Measurements from ENCODE around the gene FCHO1.
A peak's percentile ranks its signal among the peaks of the same experiment; 100 is the strongest.

FCHO1 gene, protein sequence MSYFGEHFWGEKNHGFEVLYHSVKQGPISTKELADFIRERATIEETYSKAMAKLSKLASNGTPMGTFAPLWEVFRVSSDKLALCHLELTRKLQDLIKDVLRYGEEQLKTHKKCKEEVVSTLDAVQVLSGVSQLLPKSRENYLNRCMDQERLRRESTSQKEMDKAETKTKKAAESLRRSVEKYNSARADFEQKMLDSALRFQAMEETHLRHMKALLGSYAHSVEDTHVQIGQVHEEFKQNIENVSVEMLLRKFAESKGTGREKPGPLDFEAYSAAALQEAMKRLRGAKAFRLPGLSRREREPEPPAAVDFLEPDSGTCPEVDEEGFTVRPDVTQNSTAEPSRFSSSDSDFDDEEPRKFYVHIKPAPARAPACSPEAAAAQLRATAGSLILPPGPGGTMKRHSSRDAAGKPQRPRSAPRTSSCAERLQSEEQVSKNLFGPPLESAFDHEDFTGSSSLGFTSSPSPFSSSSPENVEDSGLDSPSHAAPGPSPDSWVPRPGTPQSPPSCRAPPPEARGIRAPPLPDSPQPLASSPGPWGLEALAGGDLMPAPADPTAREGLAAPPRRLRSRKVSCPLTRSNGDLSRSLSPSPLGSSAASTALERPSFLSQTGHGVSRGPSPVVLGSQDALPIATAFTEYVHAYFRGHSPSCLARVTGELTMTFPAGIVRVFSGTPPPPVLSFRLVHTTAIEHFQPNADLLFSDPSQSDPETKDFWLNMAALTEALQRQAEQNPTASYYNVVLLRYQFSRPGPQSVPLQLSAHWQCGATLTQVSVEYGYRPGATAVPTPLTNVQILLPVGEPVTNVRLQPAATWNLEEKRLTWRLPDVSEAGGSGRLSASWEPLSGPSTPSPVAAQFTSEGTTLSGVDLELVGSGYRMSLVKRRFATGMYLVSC

DNA sequence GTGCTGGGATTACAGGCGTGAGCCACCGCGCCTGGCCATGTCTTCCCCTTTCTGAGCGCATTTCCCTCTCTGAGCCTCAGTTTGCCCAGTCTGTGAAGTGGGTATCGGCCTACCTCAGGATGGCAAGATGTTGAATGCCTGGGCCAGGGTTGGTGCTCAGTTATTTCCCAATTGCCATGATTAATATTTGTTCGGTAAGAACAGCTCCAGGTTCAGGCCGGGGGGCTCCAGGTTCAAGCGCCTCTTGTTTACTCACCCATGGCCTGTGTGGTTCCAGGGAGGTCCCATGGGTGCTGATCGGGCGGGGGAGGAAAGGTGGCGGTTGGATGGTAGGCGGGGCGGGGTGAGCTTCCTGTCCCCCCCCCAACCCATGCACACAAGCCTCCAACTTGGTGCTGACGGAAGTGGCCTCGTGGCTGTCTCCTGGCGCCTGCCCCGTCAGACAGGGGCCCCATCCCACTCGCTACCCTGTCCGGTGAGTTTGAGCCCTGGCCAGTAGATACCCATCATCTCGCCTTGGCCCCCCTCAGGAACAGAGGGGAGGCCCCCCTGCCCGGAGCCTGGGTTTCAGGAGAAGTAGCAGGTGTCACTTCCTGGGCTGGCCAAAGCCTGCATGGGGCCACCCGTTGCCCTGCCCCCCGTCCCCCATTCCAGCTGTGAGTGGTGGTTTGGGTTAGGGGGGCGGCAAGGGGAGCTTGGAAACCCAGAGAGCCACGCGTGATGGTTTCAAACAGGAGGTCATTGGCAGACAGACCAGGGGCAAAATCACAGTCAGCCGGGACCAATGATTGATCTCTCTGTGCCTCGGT lies at the start of gene FCHO1:
Gene FCHO1 (plus strand): TSS at position 375 of the 809 bp plus-strand sequence. CDS start 3,688 bp downstream, outside the sequence.
- Histone ChIP-seq H3K4me1 (ENCODE audit: control insufficient read depth, low read depth, low read length) (peaks cover 7% of the 10 kb centered on the region), H3K9me3 (ENCODE audit: control insufficient read depth, low read depth, low read length) (no peaks in the 10 kb centered on the region), H3K36me3 (ENCODE audit: control insufficient read depth, low read depth, low read length) (no peaks in the 10 kb centered on the region), H3K27me3 (ENCODE audit: control insufficient read depth, insufficient read depth, low read length) (no peaks in the 10 kb centered on the region), H3K9ac (ENCODE audit: low read length) (no peak within 1 kb of the TSS), H3K4me3 (ENCODE audit: low read length) (no peak within 1 kb of the TSS), H3K27ac (ENCODE audit: low read length) (no peak within 1 kb of the TSS)

DNA sequence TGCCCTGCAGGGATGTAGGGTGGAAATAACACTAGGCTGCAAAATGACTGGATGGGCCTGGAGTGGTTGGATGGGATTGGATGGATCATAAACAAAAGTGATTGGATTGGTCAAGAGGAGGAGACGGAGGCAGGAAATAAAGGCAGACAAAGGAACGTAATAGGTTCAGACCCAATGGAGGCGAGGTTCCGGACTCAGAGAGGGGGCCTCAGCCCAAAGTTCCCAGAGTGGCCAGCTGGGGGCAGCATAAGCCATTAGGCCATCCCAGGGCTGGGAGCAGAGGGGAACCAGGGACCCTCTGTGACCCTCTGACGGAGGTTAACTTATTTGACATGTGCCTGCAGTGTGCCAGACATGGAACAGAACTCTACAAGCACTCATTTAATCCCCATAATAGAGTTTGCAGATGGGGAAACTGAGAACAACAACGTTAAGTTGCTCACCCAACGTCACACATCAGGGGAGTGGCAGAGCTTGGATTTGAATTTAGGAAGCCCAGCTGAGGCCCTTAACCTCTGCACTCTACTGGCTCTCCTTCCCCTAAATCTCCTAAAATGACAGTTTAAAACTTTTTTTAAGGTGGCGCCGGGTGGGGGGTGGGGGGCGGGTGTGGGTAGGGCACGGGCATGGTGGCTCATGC lies 47.3 kb upstream of the FCHO1 start:
- H3K36me3 ChIP-seq (ENCODE audit: control insufficient read depth, low read depth, low read length) = no peaks in the 10 kb centered on the region
- H3K4me3 ChIP-seq (ENCODE audit: low read length) = no peak overlapping the region
- H3K27me3 ChIP-seq (ENCODE audit: control insufficient read depth, insufficient read depth, low read length) = peaks cover 4% of the 10 kb centered on the region
- H3K27ac ChIP-seq (ENCODE audit: low read length) = no peak overlapping the region
- H3K4me1 ChIP-seq (ENCODE audit: control insufficient read depth, low read depth, low read length) = no peaks in the 10 kb centered on the region
- H3K9ac ChIP-seq (ENCODE audit: low read length) = no peak overlapping the region
- no peaks in the 10 kb centered on the region for H3K9me3 ChIP-seq (ENCODE audit: control insufficient read depth, low read depth, low read length)

DNA sequence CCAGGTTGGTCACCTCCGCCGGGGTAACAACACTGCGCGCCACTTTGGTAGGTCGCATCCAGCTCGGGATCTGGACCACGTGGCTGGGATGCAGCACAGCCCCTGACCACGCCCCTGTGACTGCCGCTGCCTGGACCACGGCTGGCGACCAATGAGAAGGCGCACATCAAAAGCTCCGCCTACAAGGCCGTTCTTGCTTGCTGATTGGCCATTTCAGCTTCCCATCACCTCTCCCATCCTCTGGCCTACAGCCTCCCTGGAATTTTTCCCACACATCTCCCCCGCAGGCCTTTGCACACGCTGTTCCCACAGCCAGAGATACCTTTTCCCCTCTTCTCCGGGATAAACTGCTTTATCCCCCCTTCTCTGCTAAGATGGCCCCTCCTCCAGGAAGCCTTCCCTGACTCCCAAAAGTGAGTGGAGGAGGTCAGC lies 44.5 kb upstream of the FCHO1 start:
- peaks cover 4% of the 10 kb centered on the region for H3K27me3 ChIP-seq (ENCODE audit: control insufficient read depth, insufficient read depth, low read length)
- no peaks in the 10 kb centered on the region for H3K9me3 ChIP-seq (ENCODE audit: control insufficient read depth, low read depth, low read length)
- H3K36me3 ChIP-seq (ENCODE audit: control insufficient read depth, low read depth, low read length) = no peaks in the 10 kb centered on the region
- H3K4me3 ChIP-seq (ENCODE audit: low read length) = peak overlapping the region; percentile 36
- H3K4me1 ChIP-seq (ENCODE audit: control insufficient read depth, low read depth, low read length) = no peaks in the 10 kb centered on the region
- H3K27ac ChIP-seq (ENCODE audit: low read length) = no peak overlapping the region
- peak overlapping the region; percentile 9 for H3K9ac ChIP-seq (ENCODE audit: low read length)

DNA sequence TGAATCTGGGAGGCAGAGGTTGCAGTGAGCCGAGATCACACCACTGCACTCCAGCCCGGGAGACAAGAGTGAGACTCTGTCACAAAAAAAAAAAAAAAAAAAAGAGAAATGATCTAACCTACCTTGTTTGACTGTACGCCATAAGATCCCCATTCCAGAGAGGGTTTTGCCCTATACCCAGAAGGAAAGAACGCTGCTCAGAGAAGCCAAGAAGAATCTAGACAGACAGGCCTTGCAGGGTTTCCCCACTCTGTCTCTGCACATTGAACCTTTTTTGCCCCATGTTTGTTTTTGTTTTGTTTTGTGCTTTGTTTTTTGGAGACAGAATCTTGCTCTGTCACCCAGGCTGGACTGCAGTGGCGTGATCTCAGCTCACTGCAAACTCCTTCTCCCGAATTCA lies 39.4 kb upstream of the FCHO1 start:
- Histone ChIP-seq H3K4me1 (ENCODE audit: control insufficient read depth, low read depth, low read length) (no peaks in the 10 kb centered on the region), H3K36me3 (ENCODE audit: control insufficient read depth, low read depth, low read length) (no peaks in the 10 kb centered on the region), H3K9ac (ENCODE audit: low read length) (no peak overlapping the region), H3K27ac (ENCODE audit: low read length) (no peak overlapping the region), H3K4me3 (ENCODE audit: low read length) (no peak overlapping the region), H3K27me3 (ENCODE audit: control insufficient read depth, insufficient read depth, low read length) (no peaks in the 10 kb centered on the region), H3K9me3 (ENCODE audit: control insufficient read depth, low read depth, low read length) (no peaks in the 10 kb centered on the region)

DNA sequence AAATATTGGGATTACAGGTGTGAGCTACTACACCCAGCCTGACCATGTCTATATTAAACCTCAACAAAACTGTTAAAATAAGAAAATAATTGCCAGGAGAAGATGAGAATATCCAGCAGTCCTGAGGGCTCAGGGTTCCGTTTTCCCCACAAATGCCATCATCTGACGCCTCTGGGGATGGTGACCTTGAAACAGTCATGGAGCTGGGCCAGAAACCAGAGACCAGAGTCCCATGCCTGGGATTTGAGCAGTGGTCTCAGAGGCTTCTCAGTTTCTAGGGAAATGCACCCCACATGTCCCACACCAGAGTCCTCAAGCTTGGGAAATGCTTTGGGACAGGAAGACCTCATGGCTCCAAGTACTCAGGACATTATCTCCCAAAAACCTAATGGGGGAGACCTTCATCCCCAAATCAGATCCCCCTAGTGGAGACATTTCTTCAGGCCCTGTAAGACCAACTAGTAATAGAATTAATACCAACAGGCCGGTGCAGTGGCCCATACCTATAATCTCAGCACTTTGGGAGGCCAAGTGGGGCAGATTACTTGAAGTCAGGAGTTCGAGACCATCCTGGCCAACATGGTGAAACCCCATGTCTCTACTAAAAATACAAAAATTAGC lies 34.9 kb upstream of the FCHO1 start:
- H3K9ac ChIP-seq (ENCODE audit: low read length) = no peak overlapping the region
- H3K9me3 ChIP-seq (ENCODE audit: control insufficient read depth, low read depth, low read length) = no peaks in the 10 kb centered on the region
- H3K4me1 ChIP-seq (ENCODE audit: control insufficient read depth, low read depth, low read length) = peaks cover 10% of the 10 kb centered on the region
- H3K36me3 ChIP-seq (ENCODE audit: control insufficient read depth, low read depth, low read length) = no peaks in the 10 kb centered on the region
- no peak overlapping the region for H3K4me3 ChIP-seq (ENCODE audit: low read length)
- H3K27me3 ChIP-seq (ENCODE audit: control insufficient read depth, insufficient read depth, low read length) = no peaks in the 10 kb centered on the region
- H3K27ac ChIP-seq (ENCODE audit: low read length) = no peak overlapping the region

DNA sequence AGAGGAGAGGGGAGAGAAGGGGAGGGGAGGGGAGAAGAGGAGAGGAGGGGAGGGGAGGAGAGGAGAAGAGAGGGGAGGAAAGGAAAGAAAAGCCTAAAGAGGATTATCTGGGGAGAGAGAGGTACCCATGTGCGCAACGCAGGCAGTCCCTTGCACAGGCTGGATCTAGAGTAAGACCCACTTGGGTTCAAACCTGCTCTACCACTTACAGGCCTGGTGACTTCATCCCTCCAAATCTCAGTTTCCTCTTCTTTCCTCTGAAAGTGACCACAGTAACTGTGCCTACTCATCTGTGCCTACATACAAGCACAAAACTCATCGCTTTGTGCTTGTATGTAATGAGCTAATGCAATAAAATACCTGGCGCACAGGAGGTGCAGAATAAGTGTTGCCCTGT lies 32.7 kb upstream of the FCHO1 start:
- no peaks in the 10 kb centered on the region for H3K9me3 ChIP-seq (ENCODE audit: control insufficient read depth, low read depth, low read length)
- no peaks in the 10 kb centered on the region for H3K27me3 ChIP-seq (ENCODE audit: control insufficient read depth, insufficient read depth, low read length)
- H3K4me3 ChIP-seq (ENCODE audit: low read length) = peak overlapping the region; percentile 74
- no peaks in the 10 kb centered on the region for H3K36me3 ChIP-seq (ENCODE audit: control insufficient read depth, low read depth, low read length)
- H3K9ac ChIP-seq (ENCODE audit: low read length) = peak overlapping the region; percentile 55
- peaks cover 10% of the 10 kb centered on the region for H3K4me1 ChIP-seq (ENCODE audit: control insufficient read depth, low read depth, low read length)
- no peak overlapping the region for H3K27ac ChIP-seq (ENCODE audit: low read length)

DNA sequence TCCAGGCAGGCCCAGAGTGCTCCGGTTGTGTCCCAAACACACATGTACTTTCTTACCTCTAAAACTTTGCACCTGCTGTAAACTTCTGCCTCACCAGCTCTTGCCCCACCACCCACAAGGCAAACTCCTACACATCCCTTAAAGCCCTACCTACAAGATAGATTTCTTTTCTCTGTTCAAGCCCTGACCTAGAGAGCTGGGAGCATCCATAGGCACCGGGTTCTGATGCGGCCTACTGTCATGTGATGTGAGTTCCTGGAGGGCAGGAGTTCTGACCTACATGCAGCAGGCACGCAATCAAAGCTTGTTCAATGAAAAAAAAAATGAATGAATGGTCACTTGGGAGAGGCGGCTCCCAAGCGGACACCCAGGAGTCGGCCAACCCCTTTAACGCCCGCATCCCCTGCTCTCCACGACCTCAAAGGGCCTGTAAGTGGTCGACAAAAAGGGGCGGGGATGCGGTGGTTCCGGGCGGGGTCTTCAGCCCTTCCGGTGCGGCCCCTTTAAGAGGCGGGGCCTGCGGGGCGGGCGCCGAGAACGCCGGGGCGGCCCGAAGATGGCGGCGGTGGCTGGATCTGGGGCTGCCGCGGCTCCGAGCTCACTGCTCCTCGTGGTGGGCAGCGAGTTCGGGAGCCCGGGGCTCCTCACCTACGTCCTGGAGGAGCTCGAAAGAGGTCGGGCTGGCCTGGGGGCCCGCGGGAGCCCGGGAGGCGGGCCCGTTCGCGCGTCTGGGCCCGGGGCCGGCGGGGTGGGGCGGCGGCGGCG lies 32.1 kb upstream of the FCHO1 start, which contains the start of gene MAP1S:
Gene MAP1S (plus strand): TSS at position 534 of the 765 bp plus-strand sequence. CDS start 23 bp downstream, at position 557.
- Histone ChIP-seq H3K9ac (ENCODE audit: low read length) (peak within 1 kb of the TSS; percentile 66), H3K4me3 (ENCODE audit: low read length) (peak within 1 kb of the TSS; percentile 74), H3K4me1 (ENCODE audit: control insufficient read depth, low read depth, low read length) (peaks cover 10% of the 10 kb centered on the region), H3K36me3 (ENCODE audit: control insufficient read depth, low read depth, low read length) (peaks cover 4% of the 10 kb centered on the region), H3K27ac (ENCODE audit: low read length) (no peak within 1 kb of the TSS), H3K27me3 (ENCODE audit: control insufficient read depth, insufficient read depth, low read length) (no peaks in the 10 kb centered on the region), H3K9me3 (ENCODE audit: control insufficient read depth, low read depth, low read length) (no peaks in the 10 kb centered on the region)

DNA sequence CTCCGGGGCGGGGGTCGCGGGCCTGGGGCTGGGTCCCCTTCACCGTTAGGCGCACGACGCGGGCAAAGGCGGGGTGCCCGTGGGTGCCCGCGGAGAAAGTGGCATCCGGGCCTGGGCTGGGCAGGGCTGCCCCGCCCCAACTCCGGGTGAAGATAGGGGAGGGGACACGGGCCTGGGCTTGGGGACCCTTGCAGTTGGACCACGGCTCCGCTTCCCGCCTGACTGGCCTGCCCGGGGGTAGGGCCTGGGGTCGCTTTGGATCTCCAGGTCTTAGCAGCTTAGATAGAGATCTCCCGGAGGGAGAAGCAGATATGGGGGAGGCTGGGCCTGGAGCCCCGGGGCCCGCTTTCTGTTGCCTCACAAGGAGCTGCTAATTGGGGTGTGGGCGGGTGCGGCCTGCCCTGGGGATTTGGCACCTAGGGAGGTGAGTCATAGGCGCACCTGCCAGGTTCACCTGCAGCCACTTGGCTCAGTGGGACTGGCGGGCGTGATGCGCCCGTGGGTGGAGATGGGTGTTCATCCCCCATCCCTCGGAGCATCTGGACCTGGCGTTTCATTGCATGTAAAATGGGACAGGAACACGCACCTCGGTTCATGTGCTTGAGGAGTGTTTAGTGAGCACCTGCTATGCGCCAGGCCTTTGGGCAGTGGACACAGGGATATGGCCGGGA lies 31.4 kb upstream of the FCHO1 start:
- Histone ChIP-seq H3K27me3 (ENCODE audit: control insufficient read depth, insufficient read depth, low read length) (no peaks in the 10 kb centered on the region), H3K9me3 (ENCODE audit: control insufficient read depth, low read depth, low read length) (no peaks in the 10 kb centered on the region), H3K9ac (ENCODE audit: low read length) (peak overlapping the region; percentile 66), H3K4me3 (ENCODE audit: low read length) (peak overlapping the region; percentile 74), H3K36me3 (ENCODE audit: control insufficient read depth, low read depth, low read length) (peaks cover 8% of the 10 kb centered on the region), H3K4me1 (ENCODE audit: control insufficient read depth, low read depth, low read length) (peaks cover 10% of the 10 kb centered on the region), H3K27ac (ENCODE audit: low read length) (no peak overlapping the region)

DNA sequence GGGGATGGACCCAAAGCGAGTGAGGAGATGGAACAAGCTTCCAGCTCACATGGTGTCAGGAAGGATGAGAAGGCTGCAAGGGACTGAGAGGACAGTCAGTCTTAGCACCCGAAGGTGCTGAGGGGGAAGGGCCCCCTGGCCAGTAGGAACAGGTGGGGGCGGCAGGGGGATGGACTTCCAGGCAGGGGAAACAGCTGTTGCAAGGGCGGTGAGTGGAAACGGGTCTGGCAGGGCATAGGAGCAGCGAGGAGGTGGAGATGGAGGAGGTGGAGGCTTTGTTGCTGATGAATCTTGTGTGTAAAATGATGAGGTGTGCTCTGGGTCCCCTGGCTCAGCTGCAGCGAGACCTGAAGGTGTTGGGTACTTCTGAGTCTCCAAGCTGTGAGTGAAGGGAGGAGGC lies 30.8 kb upstream of the FCHO1 start:
- Histone ChIP-seq H3K27me3 (ENCODE audit: control insufficient read depth, insufficient read depth, low read length) (no peaks in the 10 kb centered on the region), H3K27ac (ENCODE audit: low read length) (no peak overlapping the region), H3K4me3 (ENCODE audit: low read length) (peak overlapping the region; percentile 74), H3K4me1 (ENCODE audit: control insufficient read depth, low read depth, low read length) (peaks cover 10% of the 10 kb centered on the region), H3K36me3 (ENCODE audit: control insufficient read depth, low read depth, low read length) (peaks cover 14% of the 10 kb centered on the region), H3K9ac (ENCODE audit: low read length) (peak overlapping the region; percentile 66), H3K9me3 (ENCODE audit: control insufficient read depth, low read depth, low read length) (no peaks in the 10 kb centered on the region)

Measured in iPS-18a (cell line).